Inferior parietal cortex (tissue), 1 donor: ENCODE results near the gene WIPI1.

Experiments used
- DNase-seq: peaks from one replicate; pipeline ENCODE4 v3.0.0-alpha.2; 2016; ENCODE audit errors: extremely low spot score

Gene WIPI1

DNA sequence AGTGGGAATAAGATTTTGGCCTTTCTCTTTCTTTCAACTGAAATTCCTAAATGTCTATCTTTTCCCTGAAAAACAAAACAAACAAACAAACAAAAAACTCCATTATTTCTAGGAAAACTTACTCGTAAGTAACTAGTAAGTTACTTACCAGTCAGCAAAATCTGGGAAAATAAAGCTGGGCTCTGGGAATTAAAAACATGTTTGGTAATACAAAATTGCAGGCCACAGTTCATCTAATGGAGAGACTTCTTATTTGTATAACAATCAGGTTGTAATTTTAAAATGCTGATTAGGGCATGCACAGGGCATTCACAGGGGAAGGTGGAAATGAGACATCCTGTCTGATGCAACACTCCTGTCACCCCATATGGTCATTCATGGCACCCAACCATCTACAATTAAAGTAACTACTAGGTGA, 3.8 kb upstream of the WIPI1 start:
- DNase-seq, result no peak

DNA sequence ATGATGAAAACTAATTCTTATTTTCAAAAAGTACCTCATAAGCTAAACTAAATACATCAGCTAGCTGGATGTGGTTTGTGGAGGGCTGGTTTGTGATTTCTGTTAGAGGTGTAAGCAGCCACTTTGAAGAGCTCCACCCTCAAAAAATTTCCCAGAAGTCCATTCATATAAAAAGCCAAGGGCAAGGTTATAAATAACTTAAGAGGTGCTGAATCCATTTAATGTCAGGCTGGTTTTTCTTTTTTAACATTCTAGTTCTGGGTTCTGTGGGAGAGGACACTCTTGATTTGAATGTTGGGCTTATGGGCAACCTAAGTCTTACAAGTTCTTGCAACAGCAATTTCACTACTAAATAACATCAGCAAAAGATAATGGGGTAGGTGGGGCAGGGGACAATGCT, 3.4 kb upstream of the WIPI1 start:
- no peak for DNase-seq

DNA sequence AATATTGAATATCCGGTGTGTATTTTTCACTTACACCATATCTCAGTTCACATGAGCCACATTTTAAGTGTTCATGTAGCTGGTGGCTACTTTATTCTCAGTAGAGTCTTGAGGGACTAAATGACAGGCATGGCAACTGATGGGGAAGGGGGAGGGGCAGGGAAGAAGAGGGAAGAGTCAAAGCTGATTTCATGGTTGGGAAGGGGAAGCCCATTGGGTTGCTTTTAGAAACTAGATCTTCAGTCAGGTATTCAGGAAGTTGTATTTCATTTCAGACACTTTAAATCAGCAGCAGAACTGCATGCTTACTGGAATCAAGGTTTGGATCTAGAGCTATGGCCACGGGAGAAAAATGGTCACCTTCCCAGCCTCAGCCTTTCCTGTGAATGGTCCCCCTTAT, 2.9 kb upstream of the WIPI1 start:
- no peak for DNase-seq

GRCh38 chr17:68459037-68459639, 1.8 kb upstream of the WIPI1 start:
- no peak for DNase-seq

- DNase-seq, result no peak
Observed at GRCh38 chr17:68458260-68459036, 1.2 kb upstream of the WIPI1 start.

DNA sequence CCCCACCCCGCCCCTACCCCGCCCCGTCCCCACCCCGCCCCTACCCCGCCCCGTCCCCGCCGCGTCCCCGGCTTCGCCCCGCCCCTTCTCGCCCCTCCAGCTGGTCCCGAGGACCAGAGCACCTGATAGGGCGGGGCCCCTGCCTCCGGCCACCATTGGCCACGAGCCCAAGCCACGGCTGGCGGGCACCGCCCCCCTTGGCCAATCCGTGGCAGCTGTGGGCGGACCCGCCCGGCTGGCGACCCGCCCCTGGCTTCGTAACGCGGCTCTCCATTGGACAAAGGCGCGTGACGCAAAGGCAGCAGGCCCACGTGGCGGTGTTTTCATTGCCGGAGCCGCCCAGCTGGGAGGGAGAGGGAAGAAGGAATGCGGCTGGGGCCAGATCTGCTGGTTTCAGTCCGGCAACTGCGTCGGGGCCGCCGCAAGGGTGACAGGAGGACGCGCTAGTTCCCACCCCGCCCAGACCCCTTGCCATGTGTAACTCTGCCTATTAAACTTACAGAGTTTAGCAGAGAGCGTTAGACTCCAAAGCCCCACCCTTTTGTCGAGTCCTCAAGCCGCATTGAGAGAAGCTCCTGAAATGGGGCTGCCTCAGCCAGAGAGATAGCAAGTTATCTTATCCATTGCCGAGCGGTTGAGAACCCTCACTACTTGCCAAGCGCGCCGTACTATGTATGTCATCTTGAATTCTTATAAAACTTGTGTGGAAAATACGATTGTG, 403 bp upstream of the WIPI1 start:
- DNase-seq, result peak; percentile 99

DNA sequence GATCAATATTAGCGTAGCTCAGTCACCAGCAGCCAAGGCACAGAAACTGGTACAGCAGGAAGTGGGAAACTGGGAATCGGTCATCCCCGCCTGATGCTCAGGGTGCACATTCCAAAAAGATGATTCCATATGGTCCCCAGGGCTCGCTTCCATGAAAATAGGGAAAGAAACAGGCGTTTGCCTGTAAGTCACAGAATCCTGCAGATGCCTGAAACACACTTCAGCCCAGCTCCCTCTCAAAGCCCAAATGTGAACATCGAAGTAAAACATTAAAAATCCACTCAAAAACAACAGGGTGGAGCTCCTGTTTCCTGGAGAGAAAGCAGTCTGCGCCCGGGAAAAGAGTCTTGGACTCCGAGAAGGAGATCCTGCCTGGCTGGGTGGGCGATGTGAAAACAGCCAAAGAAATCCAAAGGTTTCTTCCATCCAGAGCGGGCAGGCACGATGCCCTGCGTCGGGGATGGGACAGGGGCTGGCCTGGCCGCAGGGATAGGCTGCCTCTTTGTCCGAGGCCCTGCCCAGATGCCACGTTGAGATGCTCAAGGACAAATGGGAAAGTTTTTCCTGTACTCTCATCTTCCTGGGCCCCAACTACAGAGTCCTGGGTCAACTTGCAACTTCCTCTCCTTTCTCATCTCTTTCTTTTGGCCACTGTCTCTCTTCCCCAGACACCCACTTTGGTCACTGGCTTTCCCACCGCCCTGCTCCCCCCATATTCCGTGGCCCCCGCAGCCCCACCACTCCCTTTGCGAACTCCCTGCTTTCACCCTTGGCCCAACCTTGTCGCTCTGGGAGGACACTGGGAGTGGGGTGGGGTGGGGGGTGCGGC, 743 bp downstream of the WIPI1 start:
- peak; percentile 68 for DNase-seq

DNA sequence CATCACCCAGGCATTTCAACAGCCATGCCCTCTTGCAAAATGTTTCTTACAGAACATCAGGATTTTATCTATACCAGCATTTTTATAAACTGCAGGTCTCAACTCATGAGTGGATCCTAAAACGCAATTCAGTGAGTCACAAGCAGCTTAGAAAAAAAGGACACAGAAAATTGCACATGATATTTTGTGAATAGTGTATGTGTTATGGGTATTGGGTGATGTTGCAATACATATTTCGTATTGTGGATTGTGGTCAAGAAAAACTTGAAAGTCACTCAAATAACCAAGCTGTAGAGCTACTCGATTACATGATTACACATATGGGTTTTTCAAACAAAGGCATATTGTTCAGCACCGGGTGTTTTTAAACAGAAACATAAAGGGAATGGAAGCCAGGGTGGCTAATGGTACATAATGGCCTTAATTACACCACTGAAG, 1.4 kb downstream of the WIPI1 start:
- DNase-seq, result no peak

- no peak for DNase-seq
Observed at GRCh38 chr17:68453991-68454665, 3.2 kb downstream of the WIPI1 start.

DNA sequence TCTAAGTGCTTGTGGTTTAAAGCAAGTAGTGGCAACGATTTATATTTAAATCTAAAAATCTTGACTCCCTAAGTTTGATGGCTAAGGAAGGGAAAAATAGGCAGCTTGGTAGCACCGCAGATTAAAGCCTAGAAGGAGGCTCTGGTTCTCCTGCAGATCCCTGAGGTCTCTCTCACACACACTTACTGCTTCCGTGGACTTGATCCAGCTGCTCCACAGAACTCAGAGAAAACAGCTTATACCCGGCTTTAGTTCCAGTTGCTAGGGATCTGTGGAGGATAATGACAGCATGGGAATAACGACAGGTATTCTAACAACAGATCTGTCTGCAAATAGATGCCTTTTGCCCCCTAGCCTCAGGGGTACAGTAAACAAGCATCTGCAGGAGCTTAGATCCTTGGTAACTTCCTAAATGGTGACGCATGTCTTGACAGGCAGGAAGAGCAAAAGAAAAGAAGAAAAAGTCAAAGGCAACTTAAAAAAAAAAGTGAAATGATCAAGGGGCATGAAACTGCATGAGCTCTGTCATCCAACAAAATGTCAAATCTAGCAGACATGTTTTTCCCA, 4.5 kb downstream of the WIPI1 start:
- no peak for DNase-seq

GRCh38 chr17:68451670-68452354, 5.5 kb downstream of the WIPI1 start:
- no peak for DNase-seq

- DNase-seq, result no peak
Observed at GRCh38 chr17:68450801-68451200, 6.5 kb downstream of the WIPI1 start.

DNA sequence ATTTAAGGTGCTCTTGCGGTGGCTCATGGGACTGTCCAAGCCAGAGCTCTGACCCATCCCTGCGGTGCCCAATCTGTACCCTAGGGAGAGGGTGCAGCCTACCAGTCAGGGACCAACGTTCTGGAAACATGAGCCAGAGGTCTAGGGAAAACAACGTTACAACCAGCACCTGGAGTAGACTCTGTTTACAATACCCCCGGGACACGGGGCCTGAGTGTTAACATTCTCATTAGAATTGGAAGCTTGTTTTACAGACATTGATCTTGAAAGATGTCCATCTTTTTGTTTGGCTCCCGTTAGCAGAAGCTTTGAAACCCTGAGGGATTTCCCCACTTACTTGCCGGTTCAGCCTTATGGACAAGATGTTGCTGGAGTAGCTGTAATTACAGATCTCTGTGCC, 6.9 kb downstream of the WIPI1 start:
- DNase-seq, result no peak

DNA sequence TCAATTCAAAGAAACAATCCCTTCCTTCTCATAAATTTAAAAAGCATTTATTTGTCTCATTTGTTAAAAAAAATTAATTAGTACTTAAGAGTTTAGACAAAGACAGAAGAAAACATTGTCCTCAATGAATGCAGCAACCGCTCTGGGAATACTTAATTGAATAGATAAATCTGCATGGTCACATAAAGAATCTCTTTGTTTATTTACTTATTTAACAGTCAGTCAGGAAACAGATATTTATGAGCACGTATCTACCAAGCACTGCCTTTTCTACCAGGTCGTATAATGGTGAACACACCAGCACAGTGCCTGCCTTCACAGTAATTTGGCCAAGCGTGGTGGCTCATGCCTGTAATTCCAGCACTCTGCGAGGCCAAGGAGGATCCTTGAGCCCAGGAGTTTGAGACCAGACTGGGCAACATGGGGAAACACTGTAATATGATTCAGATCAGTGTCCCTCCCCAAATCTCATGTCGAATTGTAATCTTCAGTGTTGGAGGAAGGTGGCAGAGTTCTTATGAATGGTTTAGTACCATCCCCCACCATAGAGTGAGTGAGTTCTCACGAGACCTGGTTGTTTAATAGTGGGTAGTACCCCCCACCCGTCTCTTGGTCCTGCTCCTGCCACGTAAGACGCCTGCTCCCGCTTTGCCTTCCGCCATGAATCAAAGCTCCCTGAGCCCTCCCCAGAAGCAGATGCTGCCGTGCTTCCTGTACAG, 8.1 kb downstream of the WIPI1 start:
- no peak for DNase-seq

GRCh38 chr17:68446626-68447041, 10.7 kb downstream of the WIPI1 start:
- no peak for DNase-seq

DNA sequence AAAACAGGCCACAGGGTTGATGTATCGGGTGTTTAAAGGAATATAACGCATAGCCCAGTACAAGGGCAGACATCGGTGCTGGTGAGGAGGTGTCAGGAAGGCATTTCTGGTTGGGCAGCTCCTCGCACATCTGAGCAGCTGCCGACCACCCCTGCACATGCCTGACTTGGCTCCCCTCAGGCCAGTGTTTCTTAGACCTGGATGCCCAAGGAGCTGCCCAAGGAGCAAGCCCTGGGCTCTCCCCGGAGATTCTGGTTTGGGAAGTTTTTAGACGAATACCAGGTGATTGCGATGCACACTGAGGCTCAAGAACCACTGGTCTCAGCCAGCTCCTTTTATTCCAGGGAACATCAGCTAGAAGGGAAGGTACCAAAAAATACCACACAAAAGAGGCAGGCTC, 11.6 kb downstream of the WIPI1 start:
- no peak for DNase-seq

DNA sequence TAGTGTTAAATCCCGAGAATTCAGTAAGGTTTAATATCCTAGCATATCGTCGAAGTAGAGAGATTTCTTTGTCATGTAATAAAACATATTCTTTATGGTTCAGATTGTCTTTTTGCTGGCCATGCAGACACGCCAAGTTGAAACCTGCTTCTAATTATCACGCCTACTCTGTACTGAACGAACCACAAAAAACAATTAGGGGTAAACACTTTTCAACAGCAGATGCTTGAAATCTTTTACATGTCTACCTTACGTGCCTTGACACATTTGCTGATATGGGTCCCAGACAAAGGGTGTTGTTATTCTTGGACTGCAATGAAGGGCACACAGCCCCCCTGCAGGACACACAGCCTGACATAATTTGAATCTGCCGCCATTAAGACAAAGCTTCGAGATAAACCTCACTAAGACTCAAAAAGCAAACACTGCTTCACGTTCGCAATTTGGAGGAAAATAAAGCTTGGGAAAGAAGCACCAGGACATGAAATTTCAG, 13.3 kb downstream of the WIPI1 start:
- no peak for DNase-seq

- no peak for DNase-seq
Observed at GRCh38 chr17:68441070-68441770, 16.1 kb downstream of the WIPI1 start.

DNA sequence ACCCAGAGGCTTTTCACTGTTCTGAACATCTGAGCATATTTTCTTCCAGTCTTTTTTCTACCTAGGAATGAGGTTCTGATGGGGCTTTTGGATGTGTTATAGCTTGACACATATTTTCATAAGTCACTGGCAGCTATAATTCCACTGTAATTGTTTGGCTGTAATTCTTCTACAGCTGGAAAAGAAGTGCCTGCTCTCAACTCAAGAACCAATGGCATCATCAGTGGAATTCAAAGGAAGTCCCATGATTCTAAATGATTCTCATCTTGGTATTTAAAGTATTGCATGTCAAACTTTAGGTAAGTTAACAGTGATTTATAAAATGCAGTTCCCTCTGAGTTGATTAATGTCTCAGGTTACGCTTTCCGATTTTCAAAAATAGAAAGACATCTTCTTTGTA, 16.8 kb downstream of the WIPI1 start:
- DNase-seq, result no peak
